ENCODE data around the gene PTPRA. TPM values are rescaled to one million over a fixed set of nuclear protein-coding genes. Genes with fewer than 3 reads are reported as not detected.
A peak's percentile ranks its signal among the peaks of the same experiment; 100 is the strongest.

The PTPRA gene
- total and polyA plus RNA-seq, 9 of the 15 experiments (the other 6 are each of a cell fraction or from before 2014, with no cell fraction given), result 3.4 to 80.5 (median 28.0) TPM

DNA sequence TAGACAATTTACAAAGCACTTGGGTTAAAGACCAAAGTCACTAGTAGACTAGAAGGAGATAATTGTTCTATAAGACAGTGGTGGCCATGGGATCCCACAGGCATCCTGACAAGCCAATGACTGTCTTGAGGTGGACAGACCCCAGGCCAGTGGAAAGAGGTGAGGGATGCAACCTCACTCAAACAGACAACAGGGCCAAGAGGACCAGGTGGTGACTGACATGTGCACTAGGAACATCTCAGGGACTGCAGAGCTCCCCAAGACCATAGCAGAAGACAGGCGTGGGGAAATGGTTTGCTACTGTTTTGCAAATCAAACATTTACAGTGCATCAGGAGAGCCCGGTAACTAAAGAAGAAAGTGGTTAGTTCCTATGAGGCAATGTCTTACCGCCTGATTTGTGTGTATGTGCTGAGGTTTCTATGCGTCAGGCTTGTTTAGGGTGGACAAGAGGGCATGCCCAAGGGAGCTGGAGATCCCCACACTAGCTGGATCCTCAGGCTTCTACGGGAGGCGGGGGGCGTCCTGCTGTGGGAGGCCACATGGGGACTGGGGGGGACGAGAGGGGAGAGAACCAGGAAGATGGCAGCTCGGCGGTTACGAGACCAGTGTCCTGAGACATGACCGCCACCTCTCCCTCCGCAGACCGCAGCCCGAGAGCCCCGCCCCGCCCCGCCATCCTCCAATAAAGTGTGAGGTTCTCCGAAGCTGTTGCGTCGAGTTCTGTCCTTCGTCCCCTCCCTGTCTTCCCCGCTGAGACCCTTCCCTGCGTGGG lies 171.9 kb downstream of the PTPRA start (continued):
- 0 out of 4 replicates have a peak, but pooled peaks of 1 of the 2 experiments have one; percentile 1 for TF ChIP-seq HDAC1 (IDR thresholded peaks at IDR 0.05)
- TF ChIP-seq TRIM24 (IDR thresholded peaks at IDR 0.05), result no peak
- TF ChIP-seq ETV6 (IDR thresholded peaks at IDR 0.05; ENCODE audit: borderline replicate concordance in 1 of 2, low read depth in 2 of 2, low read length in 1 of 2), result no peak
- TF ChIP-seq ETV6 (CRISPR knock-in tag; IDR thresholded peaks at IDR 0.05; ENCODE audit: borderline replicate concordance), result 0 out of 2 replicates have a peak, but pooled peaks have one; percentile 49
- TF ChIP-seq SAP30 (IDR thresholded peaks at IDR 0.05; ENCODE audit: borderline replicate concordance, insufficient read depth, low read depth, low read length, poor library complexity, severe bottlenecking), result peak; percentile 17
- TF ChIP-seq, protein P1, sequence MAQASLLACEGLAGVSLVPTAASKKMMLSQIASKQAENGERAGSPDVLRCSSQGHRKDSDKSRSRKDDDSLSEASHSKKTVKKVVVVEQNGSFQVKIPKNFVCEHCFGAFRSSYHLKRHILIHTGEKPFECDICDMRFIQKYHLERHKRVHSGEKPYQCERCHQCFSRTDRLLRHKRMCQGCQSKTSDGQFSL (CRISPR knock-in tag; IDR thresholded peaks at IDR 0.05), result peak; percentile 58; the same call in 1 of the 2 replicates
- TF ChIP-seq, protein P1 (tag; IDR thresholded peaks at IDR 0.05), result no peak
- peak; percentile 18; the same call in 1 of the 2 replicates for TF ChIP-seq TOE1 (IDR thresholded peaks at IDR 0.05; ENCODE audit: borderline replicate concordance)
- no peak for TF ChIP-seq TOE1 (CRISPR knock-in tag; IDR thresholded peaks at IDR 0.05; ENCODE audit: borderline replicate concordance, low read depth)
- TF ChIP-seq ZNF282 (CRISPR knock-in tag; IDR thresholded peaks at IDR 0.05), result 0 out of 2 replicates have a peak, but pooled peaks have one; percentile 37
- TF ChIP-seq, protein P2, sequence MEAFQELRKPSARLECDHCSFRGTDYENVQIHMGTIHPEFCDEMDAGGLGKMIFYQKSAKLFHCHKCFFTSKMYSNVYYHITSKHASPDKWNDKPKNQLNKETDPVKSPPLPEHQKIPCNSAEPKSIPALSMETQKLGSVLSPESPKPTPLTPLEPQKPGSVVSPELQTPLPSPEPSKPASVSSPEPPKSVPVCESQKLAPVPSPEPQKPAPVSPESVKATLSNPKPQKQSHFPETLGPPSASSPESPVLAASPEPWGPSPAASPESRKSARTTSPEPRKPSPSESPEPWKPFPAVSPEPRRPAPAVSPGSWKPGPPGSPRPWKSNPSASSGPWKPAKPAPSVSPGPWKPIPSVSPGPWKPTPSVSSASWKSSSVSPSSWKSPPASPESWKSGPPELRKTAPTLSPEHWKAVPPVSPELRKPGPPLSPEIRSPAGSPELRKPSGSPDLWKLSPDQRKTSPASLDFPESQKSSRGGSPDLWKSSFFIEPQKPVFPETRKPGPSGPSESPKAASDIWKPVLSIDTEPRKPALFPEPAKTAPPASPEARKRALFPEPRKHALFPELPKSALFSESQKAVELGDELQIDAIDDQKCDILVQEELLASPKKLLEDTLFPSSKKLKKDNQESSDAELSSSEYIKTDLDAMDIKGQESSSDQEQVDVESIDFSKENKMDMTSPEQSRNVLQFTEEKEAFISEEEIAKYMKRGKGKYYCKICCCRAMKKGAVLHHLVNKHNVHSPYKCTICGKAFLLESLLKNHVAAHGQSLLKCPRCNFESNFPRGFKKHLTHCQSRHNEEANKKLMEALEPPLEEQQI (IDR thresholded peaks at IDR 0.05), result no peak
- TF ChIP-seq, protein P3, sequence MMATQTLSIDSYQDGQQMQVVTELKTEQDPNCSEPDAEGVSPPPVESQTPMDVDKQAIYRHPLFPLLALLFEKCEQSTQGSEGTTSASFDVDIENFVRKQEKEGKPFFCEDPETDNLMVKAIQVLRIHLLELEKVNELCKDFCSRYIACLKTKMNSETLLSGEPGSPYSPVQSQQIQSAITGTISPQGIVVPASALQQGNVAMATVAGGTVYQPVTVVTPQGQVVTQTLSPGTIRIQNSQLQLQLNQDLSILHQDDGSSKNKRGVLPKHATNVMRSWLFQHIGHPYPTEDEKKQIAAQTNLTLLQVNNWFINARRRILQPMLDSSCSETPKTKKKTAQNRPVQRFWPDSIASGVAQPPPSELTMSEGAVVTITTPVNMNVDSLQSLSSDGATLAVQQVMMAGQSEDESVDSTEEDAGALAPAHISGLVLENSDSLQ (IDR thresholded peaks at IDR 0.05), result peak; percentile 42
- no peak for TF ChIP-seq MBD2 (IDR thresholded peaks at IDR 0.05; ENCODE audit: borderline replicate concordance, low read depth)
- TF ChIP-seq MEIS2 (IDR thresholded peaks at IDR 0.05; ENCODE audit: partially characterized antibody), result peak; percentile 17
- TF ChIP-seq ZBTB1 (CRISPR knock-in tag; IDR thresholded peaks at IDR 0.05; ENCODE audit: borderline replicate concordance, low read depth), result peak; percentile 94; the same call in 1 of the 2 replicates
- TF ChIP-seq EZH2 (IDR thresholded peaks at IDR 0.05; ENCODE audit: borderline replicate concordance, low read depth, low read length), result no peak
- no peak for TF ChIP-seq ZNF717 (CRISPR knock-in tag; IDR thresholded peaks at IDR 0.05)
- TF ChIP-seq ZBED1 (IDR thresholded peaks at IDR 0.05), result 0 out of 2 replicates have a peak, but pooled peaks have one; percentile 48

Measured in K562 (cell line).